BLaER1 (cell line): ENCODE measurements around the gene PAK6.

ENCODE experiments used
- H3K27ac ChIP-seq: shearing (Covaris generic); formaldehyde crosslinking; 2 replicates; pipeline ENCODE4 v1.8.1; 2022
- H3K27me3 ChIP-seq: shearing (Covaris generic); formaldehyde crosslinking; 2 replicates; pipeline ENCODE4 v1.8.1; 2022
- H3K36me3 ChIP-seq: shearing (Covaris generic); formaldehyde crosslinking; 2 replicates; pipeline ENCODE4 v1.8.1; 2022
- H3K4me1 ChIP-seq: shearing (Covaris generic); formaldehyde crosslinking; 2 replicates; pipeline ENCODE4 v1.8.1; 2022
- H3K4me2 ChIP-seq: shearing (Covaris generic); formaldehyde crosslinking; 2 replicates; pipeline ENCODE4 v1.8.1; 2022
- H3K4me3 ChIP-seq: shearing (Covaris generic); formaldehyde crosslinking; 2 replicates; pipeline ENCODE4 v1.8.1; 2022
- H3K9ac ChIP-seq: shearing (Covaris generic); formaldehyde crosslinking; 2 replicates; pipeline ENCODE4 v1.8.1; 2022
- H3K9me3 ChIP-seq: shearing (Covaris generic); formaldehyde crosslinking; 2 replicates; pipeline ENCODE4 v1.8.1; 2022
- H4K20me1 ChIP-seq: shearing (Covaris generic); formaldehyde crosslinking; 2 replicates; pipeline ENCODE4 v1.8.1; 2022
- Cebpa-rat ChIP-seq: shearing (Covaris generic); IDR thresholded peaks from 2 replicates; pipeline ENCODE4 v1.8.1; 2022

The PAK6 gene

GRCh38 chr15:40247406-40247971 is 8.6 kb downstream of the PAK6 start:
- Histone ChIP-seq H3K4me3 (no peak overlapping the region), H3K9ac (no peak overlapping the region), H3K27me3 (peaks cover 30% of the 10 kb centered on the region), H3K4me2 (peak overlapping the region; percentile 17; the same call in 1 of the 2 replicates), H3K27ac (no peak overlapping the region), H3K4me1 (peaks cover 9% of the 10 kb centered on the region), H3K9me3 (no peaks in the 10 kb centered on the region), H3K36me3 (no peaks in the 10 kb centered on the region), H4K20me1 (peaks cover 16% of the 10 kb centered on the region; the same call in 1 of the 2 replicates)
- no peak for TF ChIP-seq Cebpa-rat

DNA sequence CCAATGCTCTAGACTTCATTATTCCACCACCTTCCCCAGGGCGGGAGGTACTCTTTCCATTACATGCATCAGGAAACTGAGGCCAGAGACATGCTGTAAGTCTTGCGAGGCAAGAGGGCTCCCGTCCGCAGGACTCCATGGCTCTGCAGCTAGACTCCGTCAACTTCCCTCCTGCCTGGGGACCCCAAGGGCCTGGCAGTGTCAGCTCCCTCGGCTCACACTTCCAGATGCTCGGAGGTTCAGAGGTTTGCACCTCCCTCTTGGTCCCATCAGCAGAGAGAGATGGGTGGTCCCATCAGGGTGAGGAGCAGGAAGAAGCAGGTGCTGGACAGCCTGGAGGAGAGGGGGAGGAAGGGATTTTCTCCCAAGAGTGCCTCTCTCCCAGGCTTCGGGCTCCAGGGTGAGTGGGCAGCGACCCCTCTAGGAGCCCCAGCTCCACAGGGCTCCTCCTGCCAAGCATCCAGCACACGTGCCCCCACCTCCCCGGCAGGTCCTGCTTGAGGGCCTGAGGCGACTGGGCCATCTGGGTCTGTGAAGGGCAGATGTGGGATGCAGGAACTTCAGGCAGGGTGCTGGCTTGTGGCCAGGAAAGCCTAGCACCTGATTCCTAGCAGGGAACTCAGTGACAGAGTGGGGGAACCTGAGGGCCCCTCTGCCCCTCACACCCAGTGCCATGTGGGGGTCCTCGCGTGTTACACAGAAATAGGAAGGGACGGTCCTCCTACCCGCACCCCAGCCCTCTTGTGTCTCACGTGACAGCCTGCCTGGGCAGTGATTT is 9.3 kb downstream of the PAK6 start:
- H3K27ac ChIP-seq: no peak overlapping the region
- no peaks in the 10 kb centered on the region for H3K9me3 ChIP-seq
- peaks cover 23% of the 10 kb centered on the region; the same call in 1 of the 2 replicates for H4K20me1 ChIP-seq
- no peaks in the 10 kb centered on the region for H3K36me3 ChIP-seq
- TF ChIP-seq Cebpa-rat: no peak
- no peak overlapping the region for H3K9ac ChIP-seq
- no peak overlapping the region for H3K4me3 ChIP-seq
- H3K4me1 ChIP-seq: peaks cover 16% of the 10 kb centered on the region
- no peak overlapping the region for H3K4me2 ChIP-seq
- H3K27me3 ChIP-seq: peaks cover 37% of the 10 kb centered on the region

DNA sequence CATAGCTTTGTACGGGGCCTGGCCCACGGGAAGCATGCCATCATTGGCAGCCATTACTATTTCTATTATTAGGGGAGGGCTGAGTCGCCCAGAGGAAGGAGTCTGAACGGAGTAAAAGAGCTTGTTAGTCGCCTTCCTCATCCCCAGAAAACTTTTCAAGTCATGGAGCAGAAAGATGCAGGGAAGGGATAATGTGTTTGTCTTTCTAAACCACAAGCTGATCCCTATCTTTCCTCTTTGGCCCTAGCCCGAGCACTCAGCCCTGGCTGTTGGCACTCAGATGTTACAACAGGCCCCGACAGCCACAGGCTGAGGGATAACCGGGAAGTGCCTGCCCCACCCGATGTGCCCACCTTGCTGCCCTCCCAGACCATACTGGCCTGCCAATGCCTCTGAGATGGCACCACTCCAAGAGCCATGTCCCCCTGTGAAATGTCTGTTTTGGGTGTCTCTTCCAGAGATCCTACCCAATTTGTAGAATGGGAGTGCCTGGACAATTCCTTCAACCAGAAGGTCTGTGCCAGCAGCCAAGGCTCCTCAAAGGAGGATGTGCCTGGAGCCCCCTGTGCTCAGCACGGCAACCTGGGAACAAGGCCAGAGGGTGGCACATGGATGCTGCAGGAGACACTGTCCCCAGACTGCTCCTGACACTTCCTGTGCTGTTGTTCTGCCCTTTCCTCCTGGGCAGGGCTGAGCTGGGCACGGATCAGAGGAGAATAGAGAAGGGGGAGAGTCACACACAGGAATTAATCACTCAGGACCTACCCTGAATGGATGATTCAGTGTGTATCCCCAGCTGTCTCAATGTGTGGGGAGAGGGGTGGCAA is 10.8 kb downstream of the PAK6 start:
- Histone ChIP-seq H3K4me2 (no peak overlapping the region), H3K27me3 (peaks cover 52% of the 10 kb centered on the region), H3K27ac (no peak overlapping the region)

GRCh38 chr15:40250304-40250656 is 11.4 kb downstream of the PAK6 start:
- Histone ChIP-seq H4K20me1 (peaks cover 28% of the 10 kb centered on the region; the same call in 1 of the 2 replicates), H3K27ac (no peak overlapping the region), H3K27me3 (peaks cover 58% of the 10 kb centered on the region), H3K9ac (no peak overlapping the region), H3K4me1 (peaks cover 20% of the 10 kb centered on the region), H3K4me2 (no peak overlapping the region), H3K4me3 (no peak overlapping the region), H3K36me3 (no peaks in the 10 kb centered on the region), H3K9me3 (no peaks in the 10 kb centered on the region)
- no peak for TF ChIP-seq Cebpa-rat

More for the DNA sequence above, 10.8 kb downstream of the PAK6 start:
- no peak for TF ChIP-seq Cebpa-rat
- H3K36me3 ChIP-seq: no peaks in the 10 kb centered on the region
- peaks cover 28% of the 10 kb centered on the region; the same call in 1 of the 2 replicates for H4K20me1 ChIP-seq
- peaks cover 19% of the 10 kb centered on the region for H3K4me1 ChIP-seq
- H3K9ac ChIP-seq: no peak overlapping the region
- H3K9me3 ChIP-seq: no peaks in the 10 kb centered on the region
- H3K4me3 ChIP-seq: no peak overlapping the region

DNA sequence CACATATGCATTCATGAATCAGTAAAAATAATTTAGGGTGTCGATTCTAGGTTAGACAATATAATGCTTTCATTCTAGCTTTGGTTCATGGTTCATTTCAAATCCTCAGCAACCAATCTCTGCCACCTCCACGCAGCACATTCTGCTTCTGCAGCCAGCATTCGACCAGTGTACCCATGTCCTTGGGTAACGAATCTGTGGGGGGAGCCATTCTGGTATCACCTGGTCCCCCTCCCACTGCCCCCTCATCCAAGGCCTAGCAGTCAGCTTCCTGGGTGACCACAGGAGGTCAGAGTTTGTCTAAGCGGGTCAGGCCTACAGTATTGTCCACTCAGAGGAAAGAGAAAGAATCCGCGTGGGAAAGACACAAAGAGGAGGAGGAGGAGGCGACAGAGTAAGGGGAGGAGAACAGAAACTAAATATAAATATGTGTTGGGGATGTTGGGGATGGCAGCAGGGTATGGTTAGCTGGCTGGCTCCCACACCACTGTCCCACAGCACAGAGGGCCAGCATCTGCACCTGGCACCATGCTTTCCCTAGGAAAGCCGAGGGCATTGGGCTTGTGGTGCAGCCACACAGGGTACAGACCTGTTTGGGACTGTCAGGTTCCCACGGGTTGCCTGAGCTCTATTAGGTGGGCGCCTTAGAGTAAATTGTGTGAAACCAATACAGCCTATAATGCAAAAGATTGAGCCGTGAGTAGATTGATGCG is 12.1 kb downstream of the PAK6 start:
- Histone ChIP-seq H3K9me3 (no peaks in the 10 kb centered on the region), H3K9ac (no peak overlapping the region), H3K4me1 (peaks cover 27% of the 10 kb centered on the region), H3K36me3 (no peaks in the 10 kb centered on the region), H3K27me3 (peaks cover 64% of the 10 kb centered on the region), H3K4me2 (no peak overlapping the region), H3K27ac (no peak overlapping the region), H3K4me3 (no peak overlapping the region), H4K20me1 (peaks cover 28% of the 10 kb centered on the region; the same call in 1 of the 2 replicates)
- no peak for TF ChIP-seq Cebpa-rat

DNA sequence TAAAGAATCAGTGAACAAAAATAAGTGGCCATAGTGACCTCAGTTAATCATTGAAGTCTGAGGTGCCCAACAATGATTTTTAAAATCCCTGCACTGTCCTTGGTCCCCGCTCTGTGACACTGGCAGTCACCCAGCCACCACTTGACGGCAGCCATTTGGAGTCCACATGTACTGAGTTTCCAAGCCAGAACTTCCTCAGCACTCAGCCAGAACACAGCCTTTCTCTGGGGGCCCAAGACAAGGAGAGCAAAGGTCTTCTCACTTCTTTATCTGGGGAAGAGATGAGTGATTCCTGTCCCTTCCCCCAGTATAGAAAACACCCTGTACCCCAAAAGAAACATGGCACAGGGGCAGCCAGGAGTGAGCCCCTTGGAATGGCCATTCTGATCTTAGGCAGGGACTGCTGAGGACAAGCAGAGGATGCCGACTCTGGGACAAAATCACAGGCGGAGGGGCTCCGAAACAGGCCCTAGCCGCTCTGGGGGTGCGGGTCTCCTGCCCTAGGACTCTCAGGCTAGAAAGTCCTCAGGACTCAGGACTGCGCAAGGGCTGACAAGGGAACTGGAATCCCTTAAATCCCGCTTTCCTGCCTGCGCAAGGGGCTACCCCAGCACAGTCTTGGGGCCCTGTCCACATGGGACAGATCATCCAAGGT is 12.8 kb downstream of the PAK6 start:
- no peak overlapping the region for H3K4me3 ChIP-seq
- no peak for TF ChIP-seq Cebpa-rat

GRCh38 chr15:40252141-40252437 is 13.2 kb downstream of the PAK6 start:
- Histone ChIP-seq H3K4me2 (peak overlapping the region; percentile 84; the same call in 1 of the 2 replicates), H3K27ac (no peak overlapping the region), H4K20me1 (peaks cover 28% of the 10 kb centered on the region; the same call in 1 of the 2 replicates), H3K36me3 (no peaks in the 10 kb centered on the region), H3K4me1 (peaks cover 29% of the 10 kb centered on the region), H3K9ac (no peak overlapping the region), H3K27me3 (peaks cover 64% of the 10 kb centered on the region), H3K9me3 (no peaks in the 10 kb centered on the region), H3K4me3 (peak overlapping the region; percentile 62)
- TF ChIP-seq Cebpa-rat: no peak

More for the DNA sequence above, 12.8 kb downstream of the PAK6 start:
- Histone ChIP-seq H3K27me3 (peaks cover 64% of the 10 kb centered on the region), H3K4me2 (no peak overlapping the region), H4K20me1 (peaks cover 28% of the 10 kb centered on the region; the same call in 1 of the 2 replicates), H3K9me3 (no peaks in the 10 kb centered on the region), H3K9ac (no peak overlapping the region), H3K4me1 (peaks cover 33% of the 10 kb centered on the region), H3K27ac (no peak overlapping the region), H3K36me3 (no peaks in the 10 kb centered on the region)

GRCh38 chr15:40252438-40253166 is 13.7 kb downstream of the PAK6 start:
- Histone ChIP-seq H4K20me1 (peaks cover 28% of the 10 kb centered on the region; the same call in 1 of the 2 replicates), H3K4me3 (peak overlapping the region; percentile 62), H3K9ac (no peak overlapping the region), H3K27me3 (peaks cover 64% of the 10 kb centered on the region), H3K36me3 (no peaks in the 10 kb centered on the region), H3K4me2 (peak overlapping the region; percentile 84), H3K27ac (no peak overlapping the region), H3K9me3 (no peaks in the 10 kb centered on the region), H3K4me1 (peaks cover 26% of the 10 kb centered on the region)
- TF ChIP-seq Cebpa-rat: no peak
